HG03066 (cell line): ENCODE data around the gene KCNG3.
"Not testable (repeated sequence)": the region's sequence is repeated elsewhere in the genome, so short reads cannot be mapped to it uniquely, and the experiment has no call there.

Source experiments
- ATAC-seq: cut with Tn5 transposase; IDR thresholded peaks from one replicate; pipeline ENCODE4 v1.9.1; 2021; ENCODE audit warnings: low read depth; ENCODE audit not compliant: unreplicated experiment

The KCNG3 gene

DNA sequence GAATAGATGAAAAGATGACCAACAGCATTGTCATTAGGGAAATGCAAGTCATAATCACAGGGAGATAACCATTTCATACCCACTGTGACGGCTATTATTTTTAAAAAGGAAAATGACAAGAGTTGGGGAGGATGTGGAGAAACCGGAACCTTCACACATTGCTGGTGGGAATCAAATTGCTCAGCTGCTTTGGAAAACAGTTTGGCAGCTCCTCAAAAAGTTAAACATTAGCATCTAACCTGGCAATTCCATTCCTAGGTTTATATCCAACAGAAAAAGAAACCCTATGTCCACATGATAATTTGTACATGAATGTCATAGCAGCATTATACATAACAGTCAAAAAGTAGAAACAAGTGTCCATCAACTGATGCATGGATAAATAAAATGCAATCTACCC is 58.2 kb downstream of the KCNG3 start:
- ATAC-seq: no peak

DNA sequence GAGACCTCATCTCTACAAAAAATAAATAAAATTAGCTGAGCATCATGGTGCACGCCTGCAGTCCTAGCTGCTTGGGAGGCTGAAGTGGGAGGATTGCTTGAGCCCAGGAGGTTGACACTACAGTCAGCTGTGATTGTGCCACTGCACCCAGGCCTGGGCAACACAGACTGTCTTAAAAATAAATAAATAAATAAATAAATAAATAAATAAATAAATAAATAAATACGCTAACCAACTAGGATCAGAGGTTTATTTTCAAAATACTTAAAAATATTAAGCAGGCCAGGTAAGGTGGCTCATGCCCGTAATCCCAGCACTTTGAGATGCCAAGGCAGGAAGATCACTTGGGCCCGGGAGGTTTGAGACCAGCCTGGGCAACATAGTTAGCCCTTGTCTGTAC is 63.6 kb downstream of the KCNG3 start:
- no peak for ATAC-seq

DNA sequence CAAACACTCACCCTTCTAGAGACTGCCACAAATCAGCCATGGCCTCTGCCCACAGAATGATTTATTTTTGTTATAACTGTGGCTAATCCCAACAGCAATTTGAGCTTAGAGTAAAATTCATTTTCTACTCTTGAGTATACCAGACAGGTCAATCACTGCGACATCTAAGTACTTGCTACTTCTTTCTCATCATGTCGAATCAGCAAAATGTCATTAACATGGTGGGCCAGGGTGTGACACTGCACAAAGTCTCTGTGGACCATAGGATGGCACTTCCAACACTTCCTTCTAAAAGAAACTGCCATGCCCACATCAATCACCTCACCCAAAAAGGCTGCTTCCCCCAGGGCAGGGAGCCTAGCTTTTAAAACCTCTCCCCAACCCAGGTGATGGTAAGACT is 64.4 kb downstream of the KCNG3 start:
- no peak for ATAC-seq

DNA sequence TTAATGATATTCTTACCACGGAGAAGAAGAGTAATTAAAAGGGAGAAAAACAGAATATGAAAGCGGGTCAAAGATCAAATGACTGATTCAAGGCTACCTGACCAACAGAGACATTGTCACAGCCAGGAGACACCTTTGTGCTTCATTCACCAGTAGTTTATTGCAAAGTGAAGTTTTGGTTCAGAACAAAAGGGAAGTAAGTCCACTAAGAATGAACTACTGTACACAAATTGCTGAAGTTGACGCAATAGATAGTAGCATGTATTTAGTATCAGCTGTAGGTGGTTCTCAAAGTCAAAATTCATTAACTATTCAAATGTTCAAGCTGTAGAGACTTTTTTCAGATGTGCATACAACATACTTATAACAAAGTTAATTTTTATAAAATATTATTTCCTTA is 68.1 kb downstream of the KCNG3 start:
- ATAC-seq: no peak

GRCh38 chr2:42424033-42424432 is 69.7 kb downstream of the KCNG3 start:
- no peak for ATAC-seq

DNA sequence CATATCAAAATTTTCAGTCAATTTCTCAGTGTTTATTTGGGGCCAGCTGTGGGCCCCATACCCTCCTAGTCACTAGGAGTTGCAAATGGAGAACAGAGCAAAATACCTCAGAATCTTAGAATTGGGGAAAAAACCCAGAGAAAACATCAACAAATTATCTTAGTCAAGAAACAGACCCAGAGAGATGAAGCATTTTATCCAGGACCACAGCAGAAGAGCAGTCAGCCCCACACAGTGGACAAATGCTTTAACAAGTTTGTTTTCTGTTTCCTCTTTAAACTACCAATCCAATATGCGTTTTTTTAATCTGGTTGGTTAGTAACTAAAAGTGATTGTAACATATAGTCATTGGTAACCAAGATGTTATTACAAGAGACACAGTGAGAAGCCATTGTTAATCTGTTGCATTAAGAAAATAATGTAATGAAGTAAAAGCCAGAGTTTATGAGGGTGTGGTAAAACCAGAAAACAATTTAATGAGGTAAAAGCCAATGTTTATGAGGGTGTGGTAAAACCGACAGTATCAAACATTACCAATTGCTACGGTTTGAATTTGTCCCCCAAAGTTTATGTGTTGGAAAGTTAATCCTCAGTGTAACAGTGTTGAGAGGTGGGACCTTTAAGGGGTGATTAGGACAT is 72.1 kb downstream of the KCNG3 start:
- no peak for ATAC-seq

- no peak for ATAC-seq
These were observed 72.7 kb downstream of the KCNG3 start for GRCh38 chr2:42421157-42421485.

GRCh38 chr2:42414648-42415047 is 79.1 kb downstream of the KCNG3 start:
- no peak for ATAC-seq

DNA sequence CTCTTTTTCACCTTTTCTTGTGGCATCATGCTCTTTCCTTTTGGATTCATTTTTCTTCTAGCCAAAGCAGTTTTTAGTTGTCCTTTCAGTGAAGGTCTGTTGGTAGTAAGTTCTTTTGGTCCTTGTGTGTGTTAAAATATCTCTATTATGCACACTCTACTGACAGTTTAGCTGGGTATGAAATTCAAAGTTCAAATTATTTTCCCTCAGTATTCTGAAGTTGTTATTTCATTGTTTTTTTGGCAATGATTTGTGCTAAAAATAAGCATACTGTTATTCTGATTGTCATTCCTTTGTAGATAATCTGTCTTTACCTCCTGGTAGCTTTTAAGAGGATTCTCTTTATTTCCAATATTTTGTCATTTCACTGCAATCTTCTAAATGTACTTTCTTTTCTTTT is 79.6 kb downstream of the KCNG3 start:
- no peak for ATAC-seq

DNA sequence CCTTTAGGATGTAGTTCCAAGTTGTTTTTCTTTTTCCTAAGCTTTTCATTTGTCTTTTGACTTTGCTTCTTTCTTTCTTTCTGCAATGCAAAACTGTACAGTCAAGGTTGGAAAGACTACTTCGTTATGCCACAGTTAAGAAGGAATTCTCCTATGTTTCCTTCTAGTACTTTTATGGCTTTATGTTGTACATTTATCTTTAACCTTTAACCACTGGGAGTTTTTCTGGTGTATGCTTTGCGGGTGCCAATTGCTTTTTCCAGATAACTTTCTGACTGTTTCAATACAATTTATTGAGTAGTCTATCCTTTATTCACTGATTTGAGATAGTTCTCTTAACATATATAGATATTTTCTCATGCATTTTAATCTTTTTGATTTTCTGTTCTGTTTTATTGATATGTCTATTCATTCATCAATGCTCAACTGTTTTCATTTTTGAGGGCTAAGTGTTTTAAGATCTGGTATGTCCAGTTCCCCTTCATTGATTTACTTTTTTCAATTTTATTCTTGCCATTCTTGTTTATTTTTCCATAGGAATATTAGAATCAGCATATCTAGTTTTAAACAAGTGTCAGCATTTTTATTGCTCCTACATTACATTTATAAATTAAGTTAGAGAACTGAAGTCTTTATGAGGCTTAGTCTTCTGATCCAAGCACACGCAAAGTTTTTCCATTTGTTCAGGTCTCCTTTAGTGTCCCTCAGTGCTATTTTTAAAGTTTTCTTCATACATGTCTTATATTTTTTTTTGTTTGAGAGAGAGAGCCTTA is 82.9 kb downstream of the KCNG3 start:
- no peak for ATAC-seq

DNA sequence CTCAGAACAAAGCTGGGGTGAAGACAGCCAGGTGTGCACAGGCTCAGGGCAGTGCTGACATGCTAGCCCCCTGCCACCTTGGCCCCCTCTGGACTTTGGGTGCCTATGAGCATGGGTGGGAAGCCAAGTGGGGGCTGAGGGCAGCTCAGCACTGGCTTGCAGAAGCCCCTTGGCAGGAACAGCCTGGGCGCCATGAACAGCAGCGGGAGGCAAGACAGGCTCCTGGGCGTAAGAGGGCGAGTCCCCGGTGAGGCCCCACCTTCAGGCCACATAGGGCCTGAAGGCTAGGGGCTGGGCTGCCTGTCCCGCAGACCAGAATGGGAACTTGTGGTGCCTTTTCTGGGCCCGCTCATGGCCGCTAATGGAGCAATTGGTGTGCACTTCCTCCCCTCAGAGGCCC is 85.8 kb downstream of the KCNG3 start:
- ATAC-seq: no peak

DNA sequence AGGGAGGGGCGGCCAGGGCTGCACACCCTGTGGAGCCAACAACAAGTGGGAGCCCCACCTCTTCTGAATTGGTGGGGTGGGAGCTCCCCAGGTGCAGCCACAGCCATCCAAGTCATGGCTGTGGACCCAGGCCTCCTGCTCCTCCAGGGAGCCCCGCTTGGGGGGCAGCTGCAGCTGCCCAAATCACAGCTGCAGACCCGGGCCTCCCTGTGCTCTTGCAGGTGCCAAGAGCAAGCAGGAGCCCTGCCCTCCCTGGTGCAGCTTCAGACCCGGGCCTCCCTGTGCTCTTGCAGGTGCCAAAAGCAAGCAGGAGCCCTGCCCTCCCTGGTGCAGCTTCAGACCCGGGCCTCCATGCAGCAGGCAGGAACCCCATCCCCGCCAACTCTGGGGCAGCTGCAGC is 86.3 kb downstream of the KCNG3 start:
- no peak for ATAC-seq

- no peak for ATAC-seq
These were observed 89.1 kb downstream of the KCNG3 start for GRCh38 chr2:42404676-42405075.

- ATAC-seq: no peak
These were observed 92.0 kb downstream of the KCNG3 start for GRCh38 chr2:42401773-42402172.

DNA sequence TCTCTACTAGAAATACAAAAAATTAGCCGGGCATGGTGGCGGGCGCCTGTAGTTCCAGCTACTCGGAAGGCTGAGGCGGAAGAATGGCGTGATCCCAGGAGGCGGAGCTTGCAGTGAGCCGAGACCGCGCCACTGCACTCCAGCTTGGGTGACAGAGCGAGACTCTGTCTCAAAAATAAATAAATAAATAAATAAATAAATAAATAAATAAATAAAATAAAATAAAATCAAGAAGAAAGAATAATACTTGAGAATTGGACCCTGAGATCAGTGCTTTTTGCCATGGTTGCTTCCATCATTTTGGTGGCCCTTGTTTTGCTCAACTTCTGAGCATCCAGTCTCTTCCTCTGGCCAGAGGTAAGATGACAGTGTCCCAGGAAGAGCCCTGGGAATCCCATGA is 95.7 kb downstream of the KCNG3 start:
- ATAC-seq: not testable (repeated sequence)

- not testable (repeated sequence) for ATAC-seq
These were observed 100.5 kb downstream of the KCNG3 start for GRCh38 chr2:42393320-42393719.

DNA sequence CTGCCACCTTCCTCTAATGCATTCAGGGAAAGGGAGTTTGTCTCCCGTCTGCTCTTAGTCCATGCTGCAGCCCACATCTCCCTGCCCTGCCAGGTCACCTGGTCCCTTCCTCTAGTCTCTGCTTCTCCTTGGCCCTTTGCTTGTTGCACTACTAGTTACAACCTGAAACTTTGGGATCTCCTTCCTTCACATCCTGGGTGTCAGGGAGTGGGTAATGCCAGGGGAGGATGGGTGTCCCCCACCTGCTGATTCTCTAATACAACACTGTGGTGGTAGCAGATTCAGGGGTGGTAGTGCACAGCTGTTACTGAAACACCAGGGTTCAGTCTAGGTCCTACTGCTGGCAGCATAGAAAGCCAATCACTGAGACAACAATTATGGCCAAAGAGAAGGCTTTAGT is 101.6 kb downstream of the KCNG3 start:
- ATAC-seq: no peak
